SJSA1 (cell line): Measurements from ENCODE around the gene COL4A2. TPM values are rescaled to one million over a fixed set of nuclear protein-coding genes. Genes with fewer than 3 reads are reported as not detected.
A peak's percentile ranks its signal among the peaks of the same experiment; 100 is the strongest.
"Not testable (repeated sequence)": the region's sequence is repeated elsewhere in the genome, so short reads cannot be mapped to it uniquely, and the experiment has no call there.

Source experiments
- DNase-seq, 2 experiments: peaks; one replicate each; pipeline ENCODE4 v3.0.0-alpha.2; 2015 to 2020; ENCODE audit warnings: low spot score in 2 of 2, low read depth in 1 of 2
- H3K27ac ChIP-seq: fragments of 250-450 bp; sonication (Bioruptor Pico); 2 replicates; pipeline ENCODE4 v1.5.1; 2020; ENCODE audit warnings: mild to moderate bottlenecking, moderate library complexity
- H3K27me3 ChIP-seq: fragments of 250-450 bp; sonication (Bioruptor Pico); replicated peaks from 2 replicates; pipeline ENCODE4 v1.5.1; 2020; ENCODE audit warnings: mild to moderate bottlenecking, moderate library complexity
- H3K36me3 ChIP-seq: fragments of 250-450 bp; sonication (Bioruptor Pico); 2 replicates; pipeline ENCODE4 v1.5.1; 2020; ENCODE audit warnings: mild to moderate bottlenecking
- H3K4me1 ChIP-seq: fragments of 250-450 bp; sonication (Bioruptor Pico); replicated peaks from 2 replicates; pipeline ENCODE4 v1.6.1; 2021; ENCODE audit warnings: mild to moderate bottlenecking
- H3K4me3 ChIP-seq: fragments of 250-450 bp; sonication (Bioruptor Pico); 2 replicates; pipeline ENCODE4 v1.5.1; 2020; ENCODE audit warnings: mild to moderate bottlenecking
- H3K9me3 ChIP-seq: fragments of 250-450 bp; sonication (Bioruptor Pico); replicated peaks from 2 replicates; pipeline ENCODE4 v1.5.1; 2020; ENCODE audit warnings: mild to moderate bottlenecking
- total RNA-seq: library from RNA; depleted of rRNA; stranded (reverse); fragments of >200 nt; shearing (Covaris generic); gene quantifications from 2 replicates; pipeline ENCODE4 v1.2.3, GENCODE V29; 2014

COL4A2 gene
- total RNA-seq, 1 experiment from 2014 or later = 741 TPM

- no peak for DNase-seq
- Histone ChIP-seq H3K9me3 (no peaks in the 10 kb centered on the region), H3K36me3 (peaks cover 7% of the 10 kb centered on the region), H3K4me3 (no peak overlapping the region), H3K27me3 (no peaks in the 10 kb centered on the region), H3K4me1 (peaks cover 37% of the 10 kb centered on the region), H3K27ac (peak overlapping the region; percentile 71)
These were observed 73.4 kb downstream of the COL4A2 start for GRCh38 chr13:110380359-110381028.

DNA sequence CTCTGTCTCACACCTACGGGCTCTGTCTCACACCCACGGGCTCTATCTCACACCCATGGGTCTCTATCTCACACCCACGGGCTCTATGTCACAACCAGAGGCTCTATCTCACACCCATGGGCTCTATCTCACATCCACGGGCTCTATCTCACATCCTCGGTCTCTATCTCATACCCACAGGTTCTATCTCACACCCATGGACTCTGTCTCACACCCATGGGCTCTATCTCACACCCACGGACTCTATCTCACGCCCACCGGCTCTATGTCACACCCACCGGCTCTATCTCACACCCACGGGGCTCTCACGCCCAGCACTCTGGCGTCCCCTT is 73.9 kb downstream of the COL4A2 start:
- DNase-seq = no peak

DNA sequence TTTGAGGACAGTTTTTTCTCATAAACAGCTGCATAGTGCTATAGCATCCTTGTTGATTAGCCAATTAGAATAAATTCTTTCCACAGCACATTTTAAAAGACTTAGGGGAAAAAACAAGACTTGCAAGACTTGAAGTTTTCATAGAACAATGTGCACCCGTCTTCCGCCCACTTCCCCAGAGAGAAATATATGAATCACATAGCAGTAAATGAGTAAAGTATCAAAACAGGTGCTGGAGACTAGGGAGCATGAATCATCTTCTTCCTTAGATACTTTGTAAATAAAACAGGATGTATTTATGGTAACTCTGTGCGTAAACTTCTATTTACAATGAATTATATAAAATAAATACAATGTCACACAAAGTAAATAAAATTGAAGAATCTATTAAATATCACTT is 75.1 kb downstream of the COL4A2 start:
- Histone ChIP-seq H3K27me3 (no peaks in the 10 kb centered on the region), H3K27ac (peak overlapping the region; percentile 56), H3K36me3 (peaks cover 7% of the 10 kb centered on the region), H3K4me3 (no peak overlapping the region), H3K4me1 (peaks cover 38% of the 10 kb centered on the region), H3K9me3 (no peaks in the 10 kb centered on the region)
- DNase-seq = peak in 1 of 2 experiments; percentile 78

More for the DNA sequence above, 73.9 kb downstream of the COL4A2 start:
- no peaks in the 10 kb centered on the region for H3K9me3 ChIP-seq
- H3K27ac ChIP-seq = no peak overlapping the region; the same call in 1 of the 2 replicates
- no peaks in the 10 kb centered on the region for H3K27me3 ChIP-seq
- H3K4me1 ChIP-seq = peaks cover 37% of the 10 kb centered on the region
- H3K36me3 ChIP-seq = peaks cover 7% of the 10 kb centered on the region
- no peak overlapping the region for H3K4me3 ChIP-seq

DNA sequence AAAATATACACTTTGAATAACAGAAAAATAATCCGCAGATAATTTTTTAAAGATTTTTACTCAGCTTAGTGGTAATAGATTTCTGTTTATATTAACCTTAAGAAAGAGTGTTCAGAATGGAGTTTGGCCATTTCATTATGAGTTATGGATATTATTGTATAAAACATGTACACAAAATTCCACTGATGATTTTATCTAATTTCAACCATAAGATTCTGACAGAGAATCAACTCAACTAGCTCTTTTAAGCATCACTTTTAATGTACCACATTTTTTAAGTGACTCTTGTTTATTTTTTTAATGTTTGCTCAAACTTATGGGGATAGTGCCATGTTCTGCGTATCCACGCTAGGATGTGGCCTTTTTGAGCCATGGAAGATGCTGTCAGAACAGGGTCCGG is 75.7 kb downstream of the COL4A2 start:
- Histone ChIP-seq H3K36me3 (peaks cover 7% of the 10 kb centered on the region), H3K27ac (peak overlapping the region; percentile 56), H3K4me3 (no peak overlapping the region), H3K4me1 (peaks cover 44% of the 10 kb centered on the region), H3K9me3 (no peaks in the 10 kb centered on the region), H3K27me3 (no peaks in the 10 kb centered on the region)
- DNase-seq = no peak

- H3K27ac ChIP-seq = peak overlapping the region; percentile 99
- no peaks in the 10 kb centered on the region for H3K27me3 ChIP-seq
- H3K4me3 ChIP-seq = no peak overlapping the region
- H3K4me1 ChIP-seq = peaks cover 61% of the 10 kb centered on the region
- peaks cover 25% of the 10 kb centered on the region for H3K36me3 ChIP-seq
- H3K9me3 ChIP-seq = peaks cover 13% of the 10 kb centered on the region
- DNase-seq = peak in 1 of 2 experiments; percentile 61
These were observed 80.5 kb downstream of the COL4A2 start for GRCh38 chr13:110387451-110388107.

DNA sequence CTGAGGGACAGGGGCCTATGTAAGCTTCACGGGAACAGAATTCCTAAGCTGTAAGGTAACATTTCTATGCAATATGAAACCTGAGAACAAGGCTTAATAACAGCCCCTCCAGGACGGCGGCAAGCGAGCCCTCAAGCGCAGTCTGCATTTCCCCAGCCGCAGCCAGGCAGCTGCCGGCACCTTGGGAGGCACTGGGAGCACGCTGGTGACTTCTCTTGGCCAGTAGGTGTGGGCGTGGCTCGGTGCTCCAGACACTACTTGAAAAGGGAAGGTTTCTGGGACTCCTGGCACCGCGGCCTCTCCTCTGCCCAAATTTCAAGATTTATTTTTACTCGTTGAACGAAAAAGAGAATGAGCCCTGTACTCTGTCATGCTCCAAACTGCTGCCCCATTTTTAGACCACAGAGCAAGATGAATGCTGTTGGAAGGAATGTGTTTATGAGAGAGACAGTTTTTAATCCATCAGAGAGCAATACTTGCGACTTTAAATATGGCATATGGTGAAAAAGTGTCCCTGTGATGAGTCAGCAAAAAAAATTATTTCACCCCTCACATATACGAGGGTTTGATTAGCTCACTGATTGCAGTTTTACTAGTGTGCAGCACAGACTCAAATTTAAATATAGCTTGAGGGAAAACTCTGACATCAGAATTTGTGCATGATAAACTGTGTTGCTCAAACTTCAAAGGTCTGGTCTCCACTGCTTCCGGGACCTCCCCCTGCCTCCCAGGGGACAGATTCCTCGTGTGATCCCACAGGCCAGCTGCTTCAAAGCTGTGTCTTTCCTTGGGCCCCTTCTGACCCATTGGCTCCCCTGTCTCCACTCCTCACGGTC is 81.2 kb downstream of the COL4A2 start:
- H3K4me1 ChIP-seq = peaks cover 62% of the 10 kb centered on the region
- no peaks in the 10 kb centered on the region for H3K27me3 ChIP-seq
- peaks cover 25% of the 10 kb centered on the region for H3K36me3 ChIP-seq
- H3K9me3 ChIP-seq = peaks cover 13% of the 10 kb centered on the region
- H3K4me3 ChIP-seq = no peak overlapping the region
- H3K27ac ChIP-seq = peak overlapping the region; percentile 99
- peak; percentile 92 to 93 for DNase-seq

DNA sequence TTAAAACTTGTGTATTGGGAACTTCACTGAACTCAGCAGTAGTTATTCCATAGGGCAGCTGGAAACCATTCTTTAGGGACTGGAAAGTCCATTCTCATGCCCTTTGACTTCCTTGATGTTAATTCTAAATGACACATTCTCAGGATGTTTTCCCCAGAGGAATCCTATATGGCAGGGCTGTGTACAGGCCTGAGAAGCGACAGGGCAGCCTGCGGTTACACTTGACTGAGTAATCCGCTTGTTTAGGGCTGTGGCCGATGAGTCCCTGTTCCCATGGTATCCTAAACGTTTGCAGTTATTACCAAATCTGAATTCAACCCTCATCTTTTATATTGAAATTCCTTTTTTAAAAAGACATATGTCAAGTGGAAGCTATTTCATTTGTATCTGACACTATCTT is 83.5 kb downstream of the COL4A2 start:
- Histone ChIP-seq H3K4me1 (peaks cover 82% of the 10 kb centered on the region), H3K36me3 (peaks cover 17% of the 10 kb centered on the region), H3K4me3 (no peak overlapping the region), H3K27me3 (no peaks in the 10 kb centered on the region), H3K9me3 (peaks cover 13% of the 10 kb centered on the region), H3K27ac (peak overlapping the region; percentile 99)
- peak; percentile 93 to 96 for DNase-seq

- Histone ChIP-seq H3K4me1 (peaks cover 89% of the 10 kb centered on the region), H3K27me3 (no peaks in the 10 kb centered on the region), H3K4me3 (no peak overlapping the region), H3K27ac (peak overlapping the region; percentile 99), H3K36me3 (peaks cover 17% of the 10 kb centered on the region), H3K9me3 (peaks cover 13% of the 10 kb centered on the region)
- DNase-seq = peak; percentile 88 to 92
These were observed 84.2 kb downstream of the COL4A2 start for GRCh38 chr13:110391273-110391672.

- peaks cover 17% of the 10 kb centered on the region for H3K36me3 ChIP-seq
- H3K27me3 ChIP-seq = no peaks in the 10 kb centered on the region
- peaks cover 95% of the 10 kb centered on the region for H3K4me1 ChIP-seq
- H3K27ac ChIP-seq = peak overlapping the region; percentile 99
- H3K9me3 ChIP-seq = peaks cover 13% of the 10 kb centered on the region
- H3K4me3 ChIP-seq = no peak overlapping the region
- peak in 1 of 2 experiments; percentile 90 for DNase-seq
These were observed 85.6 kb downstream of the COL4A2 start for GRCh38 chr13:110392510-110393240.

GRCh38 chr13:110393761-110394160 is 86.7 kb downstream of the COL4A2 start:
- peak overlapping the region; percentile 92 for H3K27ac ChIP-seq
- DNase-seq = no peak
- H3K36me3 ChIP-seq = peaks cover 17% of the 10 kb centered on the region
- no peaks in the 10 kb centered on the region for H3K27me3 ChIP-seq
- H3K9me3 ChIP-seq = peaks cover 13% of the 10 kb centered on the region
- H3K4me1 ChIP-seq = peaks cover 95% of the 10 kb centered on the region
- H3K4me3 ChIP-seq = no peak overlapping the region

DNA sequence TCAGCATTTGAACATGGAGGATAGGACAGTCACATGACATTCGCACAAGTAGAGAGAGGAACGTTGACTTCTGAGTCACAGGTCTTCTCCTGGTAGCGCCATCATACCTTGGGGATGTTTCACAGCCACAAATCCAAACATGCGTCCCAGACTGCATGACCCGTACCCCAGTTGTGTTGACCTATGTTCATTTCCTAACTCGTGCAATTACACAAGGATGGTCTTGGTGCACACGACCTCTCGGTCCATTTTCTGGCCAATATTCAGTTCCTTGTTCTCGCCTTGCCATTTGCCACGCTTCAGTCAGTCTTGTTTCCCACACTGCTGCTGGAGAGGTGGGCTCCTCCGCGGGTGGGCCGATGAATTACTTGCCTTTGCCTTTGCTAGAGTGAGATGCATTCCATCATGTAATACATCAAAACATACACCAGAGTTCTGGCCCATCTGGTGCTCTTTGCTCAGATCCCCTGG is 87.3 kb downstream of the COL4A2 start:
- peaks cover 12% of the 10 kb centered on the region for H3K36me3 ChIP-seq
- H3K4me1 ChIP-seq = peaks cover 95% of the 10 kb centered on the region
- H3K4me3 ChIP-seq = no peak overlapping the region
- peak; percentile 87 to 94 for DNase-seq
- peaks cover 13% of the 10 kb centered on the region for H3K9me3 ChIP-seq
- H3K27me3 ChIP-seq = no peaks in the 10 kb centered on the region
- H3K27ac ChIP-seq = peak overlapping the region; percentile 92

GRCh38 chr13:110395616-110396015 is 88.5 kb downstream of the COL4A2 start:
- not testable (repeated sequence) for H3K4me3 ChIP-seq, H3K27me3 ChIP-seq, H3K9me3 ChIP-seq, H3K36me3 ChIP-seq
- Histone ChIP-seq H3K27ac (peak overlapping the region; percentile 92), H3K4me1 (peaks cover 87% of the 10 kb centered on the region)
- DNase-seq = peak in 1 of 2 experiments; percentile 44

- Histone ChIP-seq H3K36me3 (no peaks in the 10 kb centered on the region), H3K27ac (peak overlapping the region; percentile 92), H3K27me3 (no peaks in the 10 kb centered on the region), H3K4me3 (no peak overlapping the region), H3K9me3 (0 out of 2 replicates have a peak, but pooled peaks cover 3% of the 10 kb centered on the region), H3K4me1 (peaks cover 87% of the 10 kb centered on the region)
- DNase-seq = peak in 1 of 2 experiments; percentile 75
These were observed 89.4 kb downstream of the COL4A2 start for GRCh38 chr13:110396476-110396875.
